Adipocyte (in vitro differentiated cells): ENCODE data around the gene CMC1.

ENCODE experiments used
- DNase-seq: peaks from one replicate; pipeline ENCODE4 v3.0.0-alpha.2; 2015; ENCODE audit warnings: low read depth
- H3K27me3 ChIP-seq: replicated peaks from 2 replicates; pipeline ENCODE4 v1.7.0; 2013; ENCODE audit warnings: mild to moderate bottlenecking, low read length, moderate library complexity; ENCODE audit not compliant: control insufficient read depth, insufficient read depth
- H3K36me3 ChIP-seq: 2 replicates; pipeline ENCODE4 v1.7.0; 2013; ENCODE audit warnings: low read length, mild to moderate bottlenecking, moderate library complexity; ENCODE audit not compliant: control insufficient read depth, insufficient read depth, severe bottlenecking
- H3K4me1 ChIP-seq: 2 replicates; pipeline ENCODE4 v1.7.0; 2013; ENCODE audit warnings: mild to moderate bottlenecking, low read length, moderate library complexity; ENCODE audit not compliant: control insufficient read depth, insufficient read depth
- H3K4me3 ChIP-seq: 2 replicates; pipeline ENCODE4 v1.7.0; 2013; ENCODE audit warnings: mild to moderate bottlenecking, low read length, moderate library complexity
- H3K9ac ChIP-seq: 2 replicates; pipeline ENCODE4 v1.7.0; 2013; ENCODE audit warnings: mild to moderate bottlenecking, low read length, moderate library complexity
- H3K9me3 ChIP-seq: 2 replicates; pipeline ENCODE4 v1.7.0; 2013; ENCODE audit warnings: mild to moderate bottlenecking, low read length, moderate library complexity; ENCODE audit not compliant: control insufficient read depth

Gene CMC1

DNA sequence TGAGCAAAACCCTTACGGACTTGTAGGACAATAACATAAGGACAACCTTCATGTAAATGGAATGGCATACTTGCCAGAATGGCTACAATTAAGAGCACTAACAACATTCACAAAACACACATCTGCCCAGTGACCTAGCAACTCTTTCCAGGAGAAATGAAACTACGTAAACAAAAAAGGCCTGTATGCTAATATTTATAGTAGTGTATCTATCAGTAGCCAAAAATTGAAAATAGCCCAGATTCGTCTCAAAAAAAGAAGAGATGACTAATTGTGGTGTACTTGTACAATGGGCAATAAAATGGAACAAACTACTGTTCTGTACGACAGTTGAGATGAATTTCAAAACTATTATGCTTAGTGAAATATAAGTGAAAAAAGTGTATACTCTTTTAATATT is 38.4 kb downstream of the CMC1 start:
- no peak overlapping the region for H3K4me3 ChIP-seq
- no peak for DNase-seq
- H3K4me1 ChIP-seq: peaks cover 13% of the 10 kb centered on the region
- peaks cover 8% of the 10 kb centered on the region for H3K36me3 ChIP-seq
- no peaks in the 10 kb centered on the region for H3K9me3 ChIP-seq
- H3K9ac ChIP-seq: no peak overlapping the region
- H3K27me3 ChIP-seq: no peaks in the 10 kb centered on the region

DNA sequence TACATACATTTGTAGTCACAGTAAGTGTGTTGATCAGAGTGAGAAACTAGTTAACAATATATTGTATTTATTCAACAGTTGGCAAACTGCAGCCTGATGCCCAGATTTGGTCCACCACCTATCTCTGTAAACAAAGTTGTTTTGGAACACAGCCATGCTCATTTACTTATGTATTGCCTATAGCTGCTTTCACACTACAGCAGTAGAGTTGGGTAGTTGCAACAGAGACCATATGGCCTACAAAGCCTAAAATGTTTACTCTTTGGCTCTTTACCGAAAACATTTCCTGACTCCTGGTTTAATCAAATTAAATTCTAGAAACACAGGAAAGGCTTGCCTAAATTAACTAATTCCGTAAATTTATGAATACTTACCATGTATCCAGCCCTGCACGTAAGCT is 39.4 kb downstream of the CMC1 start:
- Histone ChIP-seq H3K4me3 (no peak overlapping the region), H3K9me3 (no peaks in the 10 kb centered on the region), H3K4me1 (peaks cover 13% of the 10 kb centered on the region), H3K9ac (no peak overlapping the region), H3K36me3 (peaks cover 2% of the 10 kb centered on the region), H3K27me3 (no peaks in the 10 kb centered on the region)
- no peak for DNase-seq

DNA sequence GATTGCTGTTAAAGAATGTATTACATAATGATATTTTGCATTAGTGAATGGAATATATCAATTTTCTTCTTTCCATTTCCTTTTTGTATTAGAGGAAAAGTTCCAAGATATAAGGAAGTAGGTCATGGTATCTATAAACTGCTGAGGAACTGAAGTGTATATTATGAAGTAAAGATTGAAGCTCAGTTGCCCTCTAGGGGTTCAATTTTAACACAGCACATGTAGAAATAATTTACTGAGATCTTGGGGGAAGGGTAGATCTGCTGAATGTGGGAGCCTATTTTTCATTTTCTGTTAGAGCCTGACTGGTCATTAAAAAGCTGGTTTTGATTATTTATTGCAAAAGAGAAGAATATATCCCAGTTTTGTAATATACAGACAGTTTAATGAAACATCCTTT is 45.2 kb downstream of the CMC1 start:
- Histone ChIP-seq H3K4me3 (no peak overlapping the region), H3K9me3 (peaks cover 5% of the 10 kb centered on the region), H3K36me3 (peaks cover 7% of the 10 kb centered on the region), H3K9ac (peak overlapping the region; percentile 5), H3K4me1 (peaks cover 11% of the 10 kb centered on the region), H3K27me3 (no peaks in the 10 kb centered on the region)
- peak; percentile 73 for DNase-seq

DNA sequence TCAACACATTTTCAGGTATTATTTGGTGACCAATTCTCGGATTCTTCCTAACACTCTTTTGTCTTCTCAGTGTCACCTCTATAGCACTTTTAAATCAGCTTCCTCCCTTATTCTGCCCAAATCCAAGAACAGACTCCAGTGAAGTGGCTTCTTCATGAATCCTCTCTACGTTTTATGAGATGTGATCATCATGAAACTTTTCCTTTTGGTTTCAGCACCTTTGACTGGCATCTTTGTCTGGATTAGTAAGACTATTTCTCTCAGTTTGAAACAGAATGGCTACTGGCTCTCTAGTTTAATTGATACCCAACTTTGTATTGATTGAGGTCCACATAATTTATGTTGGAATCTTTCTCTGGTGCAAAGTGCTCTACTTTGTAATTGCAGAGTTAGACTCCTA is 45.6 kb downstream of the CMC1 start:
- H3K4me1 ChIP-seq: peaks cover 11% of the 10 kb centered on the region
- H3K9me3 ChIP-seq: peaks cover 5% of the 10 kb centered on the region
- DNase-seq: no peak
- H3K27me3 ChIP-seq: no peaks in the 10 kb centered on the region
- peak overlapping the region; percentile 5 for H3K9ac ChIP-seq
- H3K36me3 ChIP-seq: peaks cover 7% of the 10 kb centered on the region
- no peak overlapping the region for H3K4me3 ChIP-seq

DNA sequence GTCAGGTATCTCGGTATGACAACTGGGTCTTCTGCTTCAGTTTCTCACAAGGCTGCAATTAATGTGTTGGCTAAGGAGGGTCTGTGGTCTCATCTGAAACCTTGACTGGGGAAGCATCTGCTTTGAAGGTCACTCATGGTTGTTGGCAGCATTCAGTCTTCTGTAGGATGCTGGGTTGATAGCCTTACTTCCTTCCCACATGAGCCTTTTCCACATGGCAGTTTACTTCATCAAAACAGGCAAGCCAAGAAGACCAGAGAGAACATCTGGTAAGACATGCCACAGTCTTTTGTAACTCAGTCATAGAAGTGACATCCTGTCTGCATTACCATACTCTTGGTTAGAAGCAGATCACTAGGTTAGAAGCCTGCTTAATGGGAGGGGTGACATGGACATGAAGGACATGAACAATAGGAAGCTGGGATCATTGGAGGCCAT is 49.5 kb downstream of the CMC1 start:
- Histone ChIP-seq H3K36me3 (peaks cover 7% of the 10 kb centered on the region), H3K4me1 (peaks cover 11% of the 10 kb centered on the region), H3K27me3 (no peaks in the 10 kb centered on the region), H3K9ac (no peak overlapping the region), H3K4me3 (no peak overlapping the region), H3K9me3 (peaks cover 5% of the 10 kb centered on the region)
- DNase-seq: no peak

DNA sequence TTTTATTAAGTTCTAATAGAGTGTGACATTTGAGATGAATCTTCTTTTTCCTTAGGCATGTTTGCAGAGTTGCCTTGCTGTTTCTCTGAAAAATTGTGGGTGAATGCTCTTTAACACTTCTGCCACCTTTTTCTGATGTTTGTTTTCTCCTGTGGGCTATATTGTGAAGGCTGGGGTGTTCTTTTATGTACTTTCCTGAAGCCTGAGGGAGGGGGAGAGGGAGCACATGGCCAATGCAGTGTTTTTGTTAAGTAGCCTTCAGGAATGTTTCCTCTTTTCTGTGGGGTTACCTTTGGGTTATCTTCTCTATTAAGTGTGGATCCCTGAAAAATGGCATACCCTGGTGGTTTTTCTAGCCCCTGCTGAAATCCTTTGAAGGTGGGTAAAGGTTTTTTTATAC is 50.2 kb downstream of the CMC1 start:
- DNase-seq: no peak
- peaks cover 7% of the 10 kb centered on the region for H3K36me3 ChIP-seq
- H3K27me3 ChIP-seq: no peaks in the 10 kb centered on the region
- H3K9ac ChIP-seq: no peak overlapping the region
- no peak overlapping the region for H3K4me3 ChIP-seq
- H3K9me3 ChIP-seq: peaks cover 5% of the 10 kb centered on the region
- peaks cover 7% of the 10 kb centered on the region for H3K4me1 ChIP-seq

DNA sequence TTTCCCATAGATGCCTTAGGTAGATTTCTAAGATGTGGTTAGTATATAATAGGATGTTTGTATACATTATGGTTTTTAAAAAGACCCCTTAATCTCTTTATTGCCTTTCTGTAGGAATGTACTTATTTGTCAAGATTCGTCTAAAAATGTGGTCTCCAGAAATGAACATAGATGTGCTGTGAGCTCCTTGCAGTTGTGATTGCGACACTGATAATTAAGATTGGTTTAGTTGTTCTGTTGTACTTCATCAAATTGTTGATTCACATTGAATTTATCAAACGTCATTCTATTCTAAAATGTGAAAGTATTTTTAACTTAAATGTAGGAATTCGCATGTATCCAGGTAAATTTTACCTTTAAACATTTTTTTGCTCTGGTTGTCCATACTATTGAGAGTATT is 51.2 kb downstream of the CMC1 start:
- no peaks in the 10 kb centered on the region for H3K4me1 ChIP-seq
- no peaks in the 10 kb centered on the region for H3K27me3 ChIP-seq
- H3K9ac ChIP-seq: no peak overlapping the region
- no peak overlapping the region for H3K4me3 ChIP-seq
- DNase-seq: peak; percentile 17
- H3K36me3 ChIP-seq: peaks cover 14% of the 10 kb centered on the region
- H3K9me3 ChIP-seq: peaks cover 5% of the 10 kb centered on the region

DNA sequence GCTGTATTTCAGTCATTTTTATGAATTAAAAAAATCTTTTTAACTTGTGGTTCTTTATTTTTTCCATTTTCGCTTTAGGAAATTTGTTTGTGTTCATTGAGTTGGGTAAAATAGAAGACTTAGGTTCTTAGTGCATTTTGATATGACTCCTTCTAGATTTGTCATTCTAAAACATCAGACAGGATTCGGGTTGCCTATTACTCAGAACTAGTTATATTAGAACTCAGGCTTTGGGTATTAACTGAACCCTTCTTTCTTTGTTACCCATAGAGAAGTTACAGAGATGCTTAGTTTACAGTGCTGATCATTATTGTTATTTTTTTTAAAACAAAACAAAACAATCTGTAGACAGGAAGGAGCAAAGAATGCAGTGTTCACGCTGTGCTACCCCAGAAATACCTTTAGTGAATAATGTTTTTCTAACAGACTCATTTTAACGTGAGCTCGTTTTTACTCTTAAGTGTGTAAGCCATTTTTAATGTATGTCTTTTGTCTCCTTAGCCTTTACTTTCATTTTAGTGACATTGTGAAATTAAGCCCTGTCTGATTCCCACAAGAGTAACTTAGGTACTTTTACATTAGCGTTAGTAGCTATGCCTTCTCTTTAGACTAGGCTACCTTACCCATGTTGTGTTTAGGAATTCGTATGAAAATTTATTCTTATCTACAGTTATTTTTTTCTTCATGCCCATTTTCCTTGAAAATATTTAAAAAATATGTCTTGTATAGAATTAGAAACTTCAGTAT is 53.4 kb downstream of the CMC1 start:
- Histone ChIP-seq H3K36me3 (peaks cover 14% of the 10 kb centered on the region), H3K9ac (no peak overlapping the region), H3K9me3 (peaks cover 5% of the 10 kb centered on the region), H3K4me3 (no peak overlapping the region), H3K27me3 (no peaks in the 10 kb centered on the region), H3K4me1 (no peaks in the 10 kb centered on the region)
- no peak for DNase-seq

DNA sequence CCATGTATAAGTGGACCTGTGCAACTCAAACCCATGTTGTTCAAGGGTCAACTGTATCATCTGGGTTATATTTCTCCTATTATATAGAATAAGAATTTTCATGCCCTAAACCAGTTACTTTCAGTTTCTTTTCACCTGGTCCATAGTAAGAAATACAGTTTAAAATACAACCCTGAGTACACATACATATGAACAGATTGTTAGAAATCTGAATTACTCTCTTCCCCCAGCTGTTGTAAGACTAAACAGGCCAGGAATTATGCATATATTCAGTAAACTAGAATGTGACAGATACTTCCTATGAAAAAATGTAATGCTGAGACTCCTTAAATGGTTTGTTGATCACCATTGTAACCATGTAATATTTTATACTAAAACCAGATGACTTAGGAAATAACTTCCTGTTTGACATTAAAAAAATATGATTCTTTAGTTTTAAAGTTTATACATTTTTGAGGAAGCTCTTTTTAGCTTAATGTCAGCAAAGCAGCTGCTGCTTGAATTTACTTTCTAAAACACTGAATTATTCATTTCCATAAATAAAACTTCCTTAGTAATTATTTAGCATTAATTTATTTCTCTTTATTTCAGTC is 54.6 kb downstream of the CMC1 start:
- H3K36me3 ChIP-seq: peaks cover 9% of the 10 kb centered on the region
- H3K9ac ChIP-seq: no peak overlapping the region
- H3K9me3 ChIP-seq: peaks cover 1% of the 10 kb centered on the region
- no peak overlapping the region for H3K4me3 ChIP-seq
- no peaks in the 10 kb centered on the region for H3K27me3 ChIP-seq
- peak; percentile 42 for DNase-seq
- no peaks in the 10 kb centered on the region for H3K4me1 ChIP-seq

DNA sequence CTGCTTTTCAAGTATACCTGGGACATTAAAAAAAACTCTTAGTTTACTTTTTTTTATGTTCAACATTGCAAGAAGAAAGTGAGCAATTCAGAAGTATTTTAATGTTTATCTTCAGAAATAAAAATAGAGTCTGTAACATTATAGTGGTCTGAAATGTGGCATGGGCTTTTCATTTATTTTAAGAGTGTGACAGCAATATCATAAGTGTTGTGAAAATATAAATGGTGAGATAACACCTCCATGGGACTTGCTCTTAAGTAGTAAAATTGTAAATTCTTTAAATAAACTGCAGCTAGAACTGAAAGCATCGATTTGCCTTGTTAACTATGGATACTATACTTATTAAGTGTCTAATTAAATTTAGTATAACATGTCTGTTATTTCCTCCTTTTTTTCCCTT is 58.3 kb downstream of the CMC1 start:
- Histone ChIP-seq H3K27me3 (no peaks in the 10 kb centered on the region), H3K9ac (no peak overlapping the region), H3K4me1 (no peaks in the 10 kb centered on the region), H3K36me3 (peaks cover 7% of the 10 kb centered on the region), H3K9me3 (no peaks in the 10 kb centered on the region), H3K4me3 (no peak overlapping the region)
- no peak for DNase-seq

DNA sequence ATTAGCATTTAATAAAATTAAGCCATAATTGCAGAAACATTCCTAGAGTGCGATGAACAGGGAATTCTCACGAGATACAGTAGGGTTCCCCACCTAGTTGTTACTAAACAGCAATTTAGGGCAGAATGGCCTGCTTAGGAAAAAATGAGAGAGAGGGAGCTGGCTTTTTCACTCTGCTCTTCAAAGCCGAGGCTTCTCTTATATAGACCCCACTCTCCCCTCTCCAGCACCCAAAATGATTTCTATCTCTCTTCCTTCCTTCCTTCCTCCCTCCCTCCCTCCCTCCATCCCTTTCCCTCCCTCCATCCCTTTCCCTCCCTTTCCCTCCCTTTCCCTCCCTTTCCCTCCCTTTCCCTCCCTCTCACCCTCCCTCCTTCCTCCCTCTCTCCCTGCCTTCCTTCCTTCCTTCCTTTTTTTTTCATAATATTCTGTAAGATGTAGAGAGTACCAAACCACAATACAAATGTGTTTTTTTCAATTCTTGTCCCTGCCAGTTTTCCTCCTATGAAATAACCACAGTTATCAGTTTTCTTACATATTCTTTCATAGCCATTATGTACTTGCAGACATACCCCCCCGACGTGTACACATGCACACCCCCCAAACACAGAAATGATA is 59.0 kb downstream of the CMC1 start:
- H3K9me3 ChIP-seq: no peaks in the 10 kb centered on the region
- DNase-seq: no peak
- H3K36me3 ChIP-seq: peaks cover 7% of the 10 kb centered on the region
- H3K9ac ChIP-seq: no peak overlapping the region
- no peaks in the 10 kb centered on the region for H3K27me3 ChIP-seq
- no peak overlapping the region for H3K4me3 ChIP-seq
- H3K4me1 ChIP-seq: no peaks in the 10 kb centered on the region
